Neural progenitor cell (in vitro differentiated cells): ENCODE results near the gene PLXNB2. TPM values are rescaled to one million over a fixed set of nuclear protein-coding genes. Genes with fewer than 3 reads are reported as not detected.
"Not testable (repeated sequence)": the region's sequence is repeated elsewhere in the genome, so short reads cannot be mapped to it uniquely, and the experiment has no call there.

Source experiments
- DNase-seq: peaks from one replicate; pipeline ENCODE4 v3.0.0-alpha.2; 2016; ENCODE audit warnings: low spot score
- H2AFZ ChIP-seq: fragments of 200-600 bp; sonication (generic); replicated peaks from 2 replicates; pipeline ENCODE4 v1.6.1; 2016; ENCODE audit warnings: antibody characterized with exemption
- H3F3A ChIP-seq: fragments of 200-600 bp; sonication (generic); 2 replicates; pipeline ENCODE4 v1.6.1; 2016; ENCODE audit warnings: antibody characterized with exemption, low read depth
- H3K27ac ChIP-seq: fragments of 200-600 bp; sonication (generic); 2 replicates; pipeline ENCODE4 v1.5.1; 2016; ENCODE audit warnings: mild to moderate bottlenecking
- H3K27me3 ChIP-seq: fragments of 200-600 bp; sonication (generic); 2 replicates; pipeline ENCODE4 v1.6.1; 2016; ENCODE audit warnings: mild to moderate bottlenecking, moderate library complexity
- H3K36me3 ChIP-seq: fragments of 200-600 bp; sonication (generic); 2 replicates; pipeline ENCODE4 v1.5.1; 2016
- H3K4me1 ChIP-seq: fragments of 200-600 bp; sonication (generic); 2 replicates; pipeline ENCODE4 v1.6.1; 2016; ENCODE audit warnings: mixed run types
- H3K4me2 ChIP-seq: fragments of 200-600 bp; sonication (generic); 2 replicates; pipeline ENCODE4 v1.6.1; 2016
- H3K4me3 ChIP-seq: fragments of 200-600 bp; sonication (generic); 2 replicates; pipeline ENCODE4 v1.5.1; 2016
- H3K79me2 ChIP-seq: fragments of 200-600 bp; sonication (generic); 2 replicates; pipeline ENCODE4 v1.6.1; 2016; ENCODE audit warnings: low read depth
- H3K9ac ChIP-seq: fragments of 200-600 bp; sonication (generic); 2 replicates; pipeline ENCODE4 v1.6.1; 2016
- H3K9me3 ChIP-seq: fragments of 200-600 bp; sonication (generic); 2 replicates; pipeline ENCODE4 v1.5.1; 2016; ENCODE audit warnings: low read depth
- H4K20me1 ChIP-seq: fragments of 200-600 bp; sonication (generic); 2 replicates; pipeline ENCODE4 v1.6.1; 2016; ENCODE audit warnings: low read depth
- H3K27ac Mint-ChIP-seq: 3 replicates; pipeline ENCODE4 v1.8.0; 2021; ENCODE audit warnings: mixed read lengths
- H3K27me3 Mint-ChIP-seq: 2 replicates; pipeline ENCODE4 v1.8.0; 2022; ENCODE audit warnings: low read depth, mild to moderate bottlenecking, inconsistent platforms, moderate library complexity, mixed read lengths; ENCODE audit not compliant: insufficient read depth
- H3K36me3 Mint-ChIP-seq: 3 replicates; pipeline ENCODE4 v1.8.0; 2021; ENCODE audit warnings: mixed read lengths
- H3K4me1 Mint-ChIP-seq: 3 replicates; pipeline ENCODE4 v1.8.0; 2021; ENCODE audit warnings: mixed read lengths
- H3K4me3 Mint-ChIP-seq: 3 replicates; pipeline ENCODE4 v1.8.0; 2021; ENCODE audit warnings: mild to moderate bottlenecking, moderate library complexity, mixed read lengths
- H3K9me3 Mint-ChIP-seq: 3 replicates; pipeline ENCODE4 v1.8.0; 2020; ENCODE audit warnings: mixed read lengths
- CTCF ChIP-seq: fragments of 200-600 bp; sonication (generic); IDR thresholded peaks from 2 replicates; pipeline ENCODE4 v1.5.1; 2017; ENCODE audit warnings: antibody characterized with exemption, mild to moderate bottlenecking
- EZH2 ChIP-seq: fragments of 200-600 bp; sonication (generic); IDR thresholded peaks from 2 replicates; pipeline ENCODE4 v1.6.1; 2017; ENCODE audit warnings: antibody characterized with exemption, mild to moderate bottlenecking, moderate library complexity
- EZH2phosphoT487 ChIP-seq: fragments of 200-600 bp; sonication (generic); IDR thresholded peaks from 2 replicates; pipeline ENCODE4 v1.6.1; 2017; ENCODE audit warnings: antibody characterized with exemption
- total RNA-seq: library from RNA; depleted of rRNA; stranded (reverse); fragments of >200 nt; gene quantifications from 2 replicates; pipeline ENCODE4 v1.2.3, GENCODE V29; 2015; ENCODE audit warnings: low replicate concordance

The PLXNB2 gene
- total RNA-seq, 1 donor from 2014 or later, result 32.4 TPM

GRCh38 chr22:50326225-50326955 is 18.9 kb upstream of the PLXNB2 start:
- Mint-ChIP-seq H3K27me3 (peaks cover 2% of the 10 kb centered on the region), H3K4me1 (peaks cover 19% of the 10 kb centered on the region), H3K27ac (peak overlapping the region; percentile 94), H3K9me3 (no peaks in the 10 kb centered on the region), H3K4me3 (peak overlapping the region; percentile 99), H3K36me3 (peaks cover 5% of the 10 kb centered on the region)
- Histone ChIP-seq H3K4me3 (peak overlapping the region; percentile 96), H3K9ac (peak overlapping the region; percentile 50), H3K4me1 (no peaks in the 10 kb centered on the region), H3K27me3 (peaks cover 12% of the 10 kb centered on the region), H3F3A (peaks cover 4% of the 10 kb centered on the region), H2AFZ (peak overlapping the region; percentile 82), H3K4me2 (peak overlapping the region; percentile 98), H3K36me3 (no peaks in the 10 kb centered on the region), H4K20me1 (peaks cover 7% of the 10 kb centered on the region), H3K9me3 (no peaks in the 10 kb centered on the region), H3K79me2 (no peaks in the 10 kb centered on the region), H3K27ac (no peak overlapping the region)
- DNase-seq, result no peak
- TF ChIP-seq EZH2phosphoT487 (no peak), CTCF (no peak), EZH2 (no peak)

GRCh38 chr22:50325444-50326224 is 18.2 kb upstream of the PLXNB2 start:
- Histone ChIP-seq H3K4me2 (peak overlapping the region; percentile 98), H3K36me3 (no peaks in the 10 kb centered on the region), H3K27me3 (peaks cover 12% of the 10 kb centered on the region), H3K9me3 (no peaks in the 10 kb centered on the region), H3K9ac (no peak overlapping the region), H3F3A (peaks cover 4% of the 10 kb centered on the region), H3K27ac (no peak overlapping the region), H3K79me2 (no peaks in the 10 kb centered on the region), H3K4me3 (peak overlapping the region; percentile 96), H3K4me1 (no peaks in the 10 kb centered on the region), H2AFZ (no peak overlapping the region), H4K20me1 (peaks cover 7% of the 10 kb centered on the region)
- Mint-ChIP-seq H3K27me3 (peaks cover 2% of the 10 kb centered on the region), H3K36me3 (peaks cover 5% of the 10 kb centered on the region), H3K4me1 (peaks cover 19% of the 10 kb centered on the region), H3K9me3 (no peaks in the 10 kb centered on the region), H3K4me3 (peak overlapping the region; percentile 99), H3K27ac (peak overlapping the region; percentile 94)
- no peak for DNase-seq
- no peak for TF ChIP-seq EZH2
- TF ChIP-seq EZH2phosphoT487, result no peak
- no peak for TF ChIP-seq CTCF

- Mint-ChIP-seq H3K4me1 (peaks cover 19% of the 10 kb centered on the region), H3K9me3 (no peaks in the 10 kb centered on the region), H3K27me3 (peaks cover 5% of the 10 kb centered on the region), H3K27ac (no peak overlapping the region), H3K36me3 (peaks cover 5% of the 10 kb centered on the region), H3K4me3 (no peak overlapping the region)
- TF ChIP-seq CTCF (no peak), EZH2 (no peak), EZH2phosphoT487 (no peak)
- H3F3A ChIP-seq, result no peaks in the 10 kb centered on the region
- H3K9me3 ChIP-seq, result no peaks in the 10 kb centered on the region
- no peak overlapping the region for H3K9ac ChIP-seq
- H3K36me3 ChIP-seq, result no peaks in the 10 kb centered on the region
- H4K20me1 ChIP-seq, result peaks cover 7% of the 10 kb centered on the region
- H3K27ac ChIP-seq, result no peak overlapping the region
- H3K79me2 ChIP-seq, result no peaks in the 10 kb centered on the region
- H2AFZ ChIP-seq, result no peak overlapping the region
- H3K4me1 ChIP-seq, result no peaks in the 10 kb centered on the region
- no peak for DNase-seq
- H3K4me2 ChIP-seq, result no peak overlapping the region
- no peak overlapping the region for H3K4me3 ChIP-seq
- H3K27me3 ChIP-seq, result peaks cover 12% of the 10 kb centered on the region
Measured at GRCh38 chr22:50323900-50324299, 16.5 kb upstream of the PLXNB2 start.

- not testable (repeated sequence) for H3K27me3 Mint-ChIP-seq, H3K4me3 Mint-ChIP-seq, H3K9me3 Mint-ChIP-seq, H3K36me3 Mint-ChIP-seq, H2AFZ ChIP-seq, H3K4me2 ChIP-seq, H3K4me3 ChIP-seq, H3F3A ChIP-seq, H3K27ac ChIP-seq, H3K79me2 ChIP-seq, DNase-seq, H3K4me1 ChIP-seq, H3K9ac ChIP-seq, H3K36me3 ChIP-seq, H3K27ac Mint-ChIP-seq, H4K20me1 ChIP-seq, H3K9me3 ChIP-seq
- peaks cover 12% of the 10 kb centered on the region for H3K27me3 ChIP-seq
- peaks cover 18% of the 10 kb centered on the region for H3K4me1 Mint-ChIP-seq
Measured at GRCh38 chr22:50322382-50323104, 15.1 kb upstream of the PLXNB2 start.
